CD14-positive monocyte (primary cell): ENCODE data around the gene SOAT2. TPM values are rescaled to one million over a fixed set of nuclear protein-coding genes. Genes with fewer than 3 reads are reported as not detected.

Experiments used
- DNase-seq, 3 donors: peaks; one replicate each; pipeline ENCODE4 v3.0.0-alpha.2; 2011 to 2022
- H2AFZ ChIP-seq: 2 replicates; pipeline ENCODE4 v1.6.0; 2012; ENCODE audit warnings: mild to moderate bottlenecking, low read depth, low read length, inconsistent platforms; ENCODE audit not compliant: insufficient read depth, poor library complexity, severe bottlenecking
- H3K27ac ChIP-seq, 2 donors: 1 replicate in 1 of 2; 2 replicates in 1 of 2; pipeline ENCODE4 v1.5.1; 2012 to 2013; ENCODE audit warnings: low read length in 2 of 2, control low read depth in 1 of 2, inconsistent platforms in 1 of 2, low read depth in 1 of 2, mild to moderate bottlenecking in 1 of 2
- H3K27me3 ChIP-seq, 2 donors: one replicate each; pipeline versions ENCODE4 v1.6.0 to v1.6.1; 2011 to 2013; ENCODE audit warnings: low read length in 2 of 2; ENCODE audit not compliant: control insufficient read depth in 2 of 2, insufficient read depth in 2 of 2
- H3K36me3 ChIP-seq, 2 donors: replicated peaks in 1 of 2; 1 replicate in 1 of 2; 2 replicates in 1 of 2; pipeline versions ENCODE4 v1.5.1 to v1.6.1; 2012 to 2013; ENCODE audit warnings: low read length in 2 of 2, control low read depth in 1 of 2, inconsistent platforms in 1 of 2, mild to moderate bottlenecking in 1 of 2; ENCODE audit not compliant: insufficient read depth in 2 of 2, control insufficient read depth in 1 of 2
- H3K4me1 ChIP-seq, 2 donors: 1 replicate in 1 of 2; 2 replicates in 1 of 2; pipeline versions ENCODE4 v1.5.1 to v1.6.1; 2012 to 2013; ENCODE audit warnings: low read length in 2 of 2, control low read depth in 1 of 2, inconsistent platforms in 1 of 2, mild to moderate bottlenecking in 1 of 2, moderate library complexity in 1 of 2; ENCODE audit not compliant: insufficient read depth in 2 of 2, control insufficient read depth in 1 of 2
- H3K4me2 ChIP-seq: replicated peaks from 2 replicates; pipeline ENCODE3; 2012; ENCODE audit warnings: low read length, moderate library complexity, mild to moderate bottlenecking; ENCODE audit not compliant: poor library complexity, severe bottlenecking; ENCODE audit errors: extremely low read depth
- H3K4me3 ChIP-seq, 3 experiments: fragments of 200-600 bp in 1 of 3; sonication (generic) in 1 of 3; replicated peaks in 1 of 3; 1 replicate in 2 of 3; 2 replicates in 1 of 3; pipeline ENCODE4 v1.5.1; 2011 to 2013; ENCODE audit warnings: low read length in 3 of 3, mild to moderate bottlenecking in 3 of 3, control low read depth in 2 of 3, low read depth in 2 of 3, inconsistent platforms in 1 of 3, moderate library complexity in 1 of 3
- H3K79me2 ChIP-seq: 2 replicates; pipeline ENCODE4 v1.6.0; 2012; ENCODE audit warnings: mild to moderate bottlenecking, control low read depth, inconsistent platforms, low read length, moderate library complexity; ENCODE audit not compliant: insufficient read depth
- H3K9ac ChIP-seq: 2 replicates; pipeline ENCODE4 v1.6.0; 2017; ENCODE audit warnings: low read length, mild to moderate bottlenecking; ENCODE audit not compliant: insufficient read depth, poor library complexity, severe bottlenecking
- H3K9me3 ChIP-seq, 2 donors: replicated peaks in 1 of 2; 1 replicate in 1 of 2; 2 replicates in 1 of 2; pipeline versions ENCODE4 v1.5.1 to v1.6.1; 2012 to 2013; ENCODE audit warnings: low read length in 2 of 2, control low read depth in 1 of 2; ENCODE audit not compliant: control insufficient read depth in 1 of 2, insufficient read depth in 1 of 2
- H4K20me1 ChIP-seq: 2 replicates; pipeline ENCODE4 v1.6.0; 2012; ENCODE audit warnings: mild to moderate bottlenecking, low read length, control low read depth, moderate library complexity; ENCODE audit not compliant: insufficient read depth
- H3K27ac Mint-ChIP-seq, 7 donors: one replicate each; pipeline ENCODE4 v1.8.0; 2020; ENCODE audit warnings: mild to moderate bottlenecking in 7 of 7, mixed read lengths in 7 of 7, moderate library complexity in 6 of 7, inconsistent platforms in 2 of 7
- H3K27me3 Mint-ChIP-seq, 3 donors: one replicate each; pipeline ENCODE4 v1.8.0; 2021 to 2022; ENCODE audit warnings: low read depth in 3 of 3, mild to moderate bottlenecking in 3 of 3, mixed read lengths in 3 of 3, moderate library complexity in 3 of 3, inconsistent platforms in 1 of 3
- H3K36me3 Mint-ChIP-seq, 2 donors: one replicate each; pipeline ENCODE4 v1.8.0; 2020; ENCODE audit warnings: mixed read lengths in 2 of 2, inconsistent platforms in 1 of 2, mild to moderate bottlenecking in 1 of 2
- H3K4me1 Mint-ChIP-seq: one replicate; pipeline ENCODE4 v1.8.0; 2020; ENCODE audit warnings: mild to moderate bottlenecking, mixed read lengths
- H3K4me3 Mint-ChIP-seq, 2 donors: one replicate each; pipeline ENCODE4 v1.8.0; 2020; ENCODE audit warnings: mild to moderate bottlenecking in 2 of 2, mixed read lengths in 2 of 2, moderate library complexity in 1 of 2
- H3K9me3 Mint-ChIP-seq, 7 donors: one replicate each; pipeline ENCODE4 v1.8.0; 2020 to 2022; ENCODE audit warnings: mixed read lengths in 7 of 7, mild to moderate bottlenecking in 6 of 7, moderate library complexity in 6 of 7, inconsistent platforms in 2 of 7
- CTCF ChIP-seq: fragments of 200-600 bp; IDR thresholded peaks from one replicate; pipeline ENCODE4 v1.8.0; 2022; ENCODE audit warnings: antibody characterized with exemption, mild to moderate bottlenecking
- WGBS: methylation state at CpG from one replicate; pipeline ENCODE4 v1.1.5; 2013; ENCODE audit warnings: missing lambda C conversion rate; ENCODE audit not compliant: insufficient coverage; 5-methylcytosine and 5-hydroxymethylcytosine counted together
- intact Hi-C, 2 donors: fragments of 100-400 bp; cut with micrococcal nuclease; formaldehyde crosslinking; loops; one replicate each; pipeline versions ENCODE4 v1.15.0 to v1.15.1; 2023
- polyA plus RNA-seq, 3 donors: library from polyadenylated mRNA; depleted of rRNA in 1 of 3; unstranded in 2 of 3; stranded (reverse) in 1 of 3; fragments of 300-500 nt in 2 of 3; fragments of >200 nt in 1 of 3; fragmentation: Illumina TruSeq in 2 of 3; gene quantifications; 1 replicate in 2 of 3; 2 replicates in 1 of 3; pipeline ENCODE4 v1.2.3, GENCODE V29; 2012 to 2021

The SOAT2 gene
- polyA plus RNA-seq, 3 donors: not detected

GRCh38 chr12:53061404-53062010 lies 41.8 kb upstream of the SOAT2 start:
- no peak overlapping the region for H3K27ac ChIP-seq
- Mint-ChIP-seq H3K4me1 (peaks cover 8% of the 10 kb centered on the region), H3K9me3 (peaks cover 0 to 1% (median 0%) of the 10 kb centered on the region in 7 donors), H3K27me3 (peaks cover 0 to 10% (median 8%) of the 10 kb centered on the region in 3 donors), H3K27ac (peak overlapping the region in 1 of 7 donors; percentile 41), H3K36me3 (peaks cover 33 to 35% of the 10 kb centered on the region in 2 donors), H3K4me3 (no peak overlapping the region)
- H3K27me3 ChIP-seq: no peaks in the 10 kb centered on the region
- intact Hi-C loops: no loop called here
- H3K79me2 ChIP-seq: no peaks in the 10 kb centered on the region
- 93% methylated on average over 3 of the region's 5 CpGs for WGBS
- H3K4me1 ChIP-seq: peaks cover 4 to 6% of the 10 kb centered on the region in 2 donors
- H3K36me3 ChIP-seq: peaks cover 24 to 29% of the 10 kb centered on the region in 2 donors
- no peak overlapping the region for H3K4me3 ChIP-seq
- H3K4me2 ChIP-seq: no peak overlapping the region
- no peak for DNase-seq
- peaks cover 16% of the 10 kb centered on the region for H4K20me1 ChIP-seq
- H3K9ac ChIP-seq: no peak overlapping the region
- no peak overlapping the region for H2AFZ ChIP-seq
- no peaks in the 10 kb centered on the region for H3K9me3 ChIP-seq
- TF ChIP-seq CTCF: no peak

- Histone ChIP-seq H3K27me3 (no peaks in the 10 kb centered on the region), H3K36me3 (peaks cover 24 to 35% of the 10 kb centered on the region in 2 donors), H3K4me1 (peaks cover 4 to 7% of the 10 kb centered on the region in 2 donors), H3K4me3 (no peak overlapping the region), H3K27ac (no peak overlapping the region), H2AFZ (no peak overlapping the region), H3K9ac (no peak overlapping the region), H3K79me2 (no peaks in the 10 kb centered on the region), H3K9me3 (no peaks in the 10 kb centered on the region), H4K20me1 (peaks cover 16% of the 10 kb centered on the region), H3K4me2 (no peak overlapping the region)
- peaks cover 38 to 43% of the 10 kb centered on the region in 2 donors for H3K36me3 Mint-ChIP-seq
- H3K27me3 Mint-ChIP-seq: peaks cover 0 to 10% (median 6%) of the 10 kb centered on the region in 3 donors
- H3K4me3 Mint-ChIP-seq: no peak overlapping the region
- H3K4me1 Mint-ChIP-seq: peaks cover 9% of the 10 kb centered on the region
- peaks cover 0 to 1% (median 0%) of the 10 kb centered on the region in 7 donors for H3K9me3 Mint-ChIP-seq
- DNase-seq: no peak
- TF ChIP-seq CTCF: no peak
- intact Hi-C loops: no loop called here
- H3K27ac Mint-ChIP-seq: no peak overlapping the region
- WGBS: 78% methylated on average over 11 of the region's 20 CpGs
Measured at GRCh38 chr12:53062011-53062961, 41.0 kb upstream of the SOAT2 start.
